HFFc6 (cell line): Measurements from ENCODE around the gene C3orf62. TPM values are rescaled to one million over a fixed set of nuclear protein-coding genes. Genes with fewer than 3 reads are reported as not detected.

Source experiments
- DNase-seq: peaks from one replicate; pipeline ENCODE4 v3.0.0-alpha.2; 2018
- H3K27ac Mint-ChIP-seq: 2 replicates; pipeline ENCODE4 v1.8.0; 2020; ENCODE audit warnings: mild to moderate bottlenecking, mixed read lengths
- H3K27me3 Mint-ChIP-seq: 2 replicates; pipeline ENCODE4 v1.8.0; 2021; ENCODE audit warnings: mild to moderate bottlenecking, moderate library complexity, mixed read lengths; ENCODE audit not compliant: insufficient read depth
- H3K36me3 Mint-ChIP-seq: 2 replicates; pipeline ENCODE4 v1.8.0; 2021; ENCODE audit warnings: low read depth, mixed read lengths
- H3K4me1 Mint-ChIP-seq: 2 replicates; pipeline ENCODE4 v1.8.0; 2020; ENCODE audit warnings: low read depth, mixed read lengths
- H3K4me3 Mint-ChIP-seq: 2 replicates; pipeline ENCODE4 v1.8.0; 2020; ENCODE audit warnings: mild to moderate bottlenecking, moderate library complexity, mixed read lengths
- H3K9me3 Mint-ChIP-seq: 2 replicates; pipeline ENCODE4 v1.8.0; 2020; ENCODE audit warnings: mild to moderate bottlenecking, mixed read lengths
- total RNA-seq, 6 experiments: library from RNA; stranded (reverse); fragmentation: NEBNext Ultra II Directional; extraction: Animal tissue kit (Norgen Biotek cat#: 25700); gene quantifications; 2 replicates in 1 of 6; 3 replicates in 5 of 6; pipeline ENCODE4 v1.2.3, GENCODE V29; 2021
- TF ChIP-seq, protein P1 (sequence below): fragments of 200-600 bp; sonication (generic); IDR thresholded peaks from 2 replicates; pipeline ENCODE4 v1.5.0; 2021; ENCODE audit warnings: antibody characterized with exemption, mild to moderate bottlenecking

Gene C3orf62
- total RNA-seq, 6 experiments from 2014 or later, result 2.4 to 3.5 (median 2.9) TPM

GRCh38 chr3:49310677-49311076 lies 33.6 kb upstream of the C3orf62 start:
- H3K9me3 Mint-ChIP-seq, result no peaks in the 10 kb centered on the region
- TF ChIP-seq, protein P1, sequence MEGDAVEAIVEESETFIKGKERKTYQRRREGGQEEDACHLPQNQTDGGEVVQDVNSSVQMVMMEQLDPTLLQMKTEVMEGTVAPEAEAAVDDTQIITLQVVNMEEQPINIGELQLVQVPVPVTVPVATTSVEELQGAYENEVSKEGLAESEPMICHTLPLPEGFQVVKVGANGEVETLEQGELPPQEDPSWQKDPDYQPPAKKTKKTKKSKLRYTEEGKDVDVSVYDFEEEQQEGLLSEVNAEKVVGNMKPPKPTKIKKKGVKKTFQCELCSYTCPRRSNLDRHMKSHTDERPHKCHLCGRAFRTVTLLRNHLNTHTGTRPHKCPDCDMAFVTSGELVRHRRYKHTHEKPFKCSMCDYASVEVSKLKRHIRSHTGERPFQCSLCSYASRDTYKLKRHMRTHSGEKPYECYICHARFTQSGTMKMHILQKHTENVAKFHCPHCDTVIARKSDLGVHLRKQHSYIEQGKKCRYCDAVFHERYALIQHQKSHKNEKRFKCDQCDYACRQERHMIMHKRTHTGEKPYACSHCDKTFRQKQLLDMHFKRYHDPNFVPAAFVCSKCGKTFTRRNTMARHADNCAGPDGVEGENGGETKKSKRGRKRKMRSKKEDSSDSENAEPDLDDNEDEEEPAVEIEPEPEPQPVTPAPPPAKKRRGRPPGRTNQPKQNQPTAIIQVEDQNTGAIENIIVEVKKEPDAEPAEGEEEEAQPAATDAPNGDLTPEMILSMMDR, result no peak
- H3K4me1 Mint-ChIP-seq, result peaks cover 8% of the 10 kb centered on the region
- DNase-seq, result no peak
- H3K27ac Mint-ChIP-seq, result no peak overlapping the region
- H3K4me3 Mint-ChIP-seq, result no peak overlapping the region
- no peaks in the 10 kb centered on the region for H3K27me3 Mint-ChIP-seq
- H3K36me3 Mint-ChIP-seq, result peaks cover 16% of the 10 kb centered on the region

GRCh38 chr3:49305608-49306007 lies 28.6 kb upstream of the C3orf62 start:
- Mint-ChIP-seq H3K9me3 (no peaks in the 10 kb centered on the region), H3K36me3 (peaks cover 30% of the 10 kb centered on the region), H3K27ac (no peak overlapping the region), H3K27me3 (no peaks in the 10 kb centered on the region), H3K4me3 (no peak overlapping the region), H3K4me1 (no peaks in the 10 kb centered on the region)
- TF ChIP-seq, protein P1, result no peak
- DNase-seq, result no peak

DNA sequence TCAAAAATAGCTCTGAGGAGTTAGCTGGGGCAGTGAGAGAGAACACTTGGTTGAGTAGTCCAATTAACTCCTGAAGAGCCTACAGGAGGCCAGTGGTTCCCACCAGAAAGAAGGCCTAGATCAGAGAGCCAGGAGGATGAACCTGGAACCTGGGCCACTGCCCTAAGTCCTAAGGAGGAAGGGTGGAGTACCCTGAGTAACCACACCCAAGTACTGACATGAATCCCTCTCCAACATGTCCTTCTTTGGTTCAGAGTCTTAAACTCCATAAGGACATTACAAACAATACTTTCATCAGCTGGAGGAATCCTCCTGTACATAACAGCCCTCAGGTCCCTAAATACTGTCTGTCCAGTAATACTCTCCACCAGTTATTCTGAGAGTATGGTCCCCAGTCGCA lies 25.6 kb upstream of the C3orf62 start:
- no peak for DNase-seq
- Mint-ChIP-seq H3K9me3 (no peaks in the 10 kb centered on the region), H3K4me3 (no peak overlapping the region), H3K27ac (no peak overlapping the region), H3K36me3 (peaks cover 33% of the 10 kb centered on the region), H3K27me3 (no peaks in the 10 kb centered on the region), H3K4me1 (no peaks in the 10 kb centered on the region; the same call in 1 of the 2 replicates)
- TF ChIP-seq, protein P1, result no peak

- peaks cover 7% of the 10 kb centered on the region for H3K4me1 Mint-ChIP-seq
- no peak for DNase-seq
- no peak overlapping the region for H3K4me3 Mint-ChIP-seq
- no peaks in the 10 kb centered on the region for H3K9me3 Mint-ChIP-seq
- no peaks in the 10 kb centered on the region for H3K27me3 Mint-ChIP-seq
- TF ChIP-seq, protein P1, result no peak
- no peak overlapping the region for H3K27ac Mint-ChIP-seq
- peaks cover 31% of the 10 kb centered on the region for H3K36me3 Mint-ChIP-seq
These were observed 23.6 kb upstream of the C3orf62 start for GRCh38 chr3:49300595-49300994.

DNA sequence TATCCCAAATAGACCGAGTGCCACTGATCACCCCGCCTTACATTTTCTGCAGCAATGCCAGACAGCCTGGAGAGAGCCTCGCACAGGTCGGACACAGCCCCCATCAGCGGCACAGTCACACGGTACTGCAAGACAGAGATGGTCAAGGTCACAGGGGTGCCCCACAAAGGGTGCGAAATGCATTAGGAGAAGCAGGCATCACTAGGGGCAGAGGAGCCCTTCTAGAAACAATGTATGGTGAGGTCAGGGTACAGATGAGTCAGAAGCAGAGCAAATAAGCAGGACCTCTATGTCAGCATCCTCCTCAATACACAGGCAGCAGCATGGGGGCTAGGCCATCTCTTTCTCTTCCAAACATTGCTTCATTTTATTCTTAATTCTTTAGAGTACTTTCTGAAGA lies 21.5 kb upstream of the C3orf62 start:
- Mint-ChIP-seq H3K4me3 (no peak overlapping the region), H3K4me1 (peaks cover 7% of the 10 kb centered on the region), H3K27me3 (no peaks in the 10 kb centered on the region), H3K36me3 (peaks cover 41% of the 10 kb centered on the region), H3K27ac (no peak overlapping the region), H3K9me3 (no peaks in the 10 kb centered on the region)
- TF ChIP-seq, protein P1, result no peak
- DNase-seq, result no peak
